Esophagus (tissue), 2 donors: ENCODE data around the gene FHIT. TPM values are rescaled to one million over a fixed set of nuclear protein-coding genes. Genes with fewer than 3 reads are reported as not detected.

Source experiments
- H3K27ac ChIP-seq, 2 donors: one replicate each; pipeline ENCODE4 v1.5.1; 2013; ENCODE audit warnings: low read depth in 2 of 2, mild to moderate bottlenecking in 2 of 2, inconsistent platforms in 1 of 2, low read length in 1 of 2, moderate library complexity in 1 of 2
- H3K27me3 ChIP-seq, 2 donors: one replicate each; pipeline ENCODE4 v1.6.1; 2013; ENCODE audit warnings: low read length in 2 of 2, control low read depth in 1 of 2, mild to moderate bottlenecking in 1 of 2; ENCODE audit not compliant: insufficient read depth in 2 of 2, control insufficient read depth in 1 of 2
- H3K36me3 ChIP-seq, 2 donors: one replicate each; pipeline ENCODE4 v1.6.1; 2013; ENCODE audit warnings: low read length in 1 of 2; ENCODE audit not compliant: control insufficient read depth in 2 of 2, insufficient read depth in 2 of 2
- H3K4me1 ChIP-seq, 2 donors: one replicate each; pipeline ENCODE4 v1.6.1; 2013; ENCODE audit warnings: low read length in 1 of 2; ENCODE audit not compliant: control insufficient read depth in 2 of 2, insufficient read depth in 2 of 2
- H3K4me3 ChIP-seq, 2 donors: one replicate each; pipeline ENCODE4 v1.5.1; 2013; ENCODE audit warnings: low read length in 2 of 2, mild to moderate bottlenecking in 2 of 2, low read depth in 1 of 2, moderate library complexity in 1 of 2
- H3K9me3 ChIP-seq, 2 donors: one replicate each; pipeline ENCODE4 v1.6.1; 2013; ENCODE audit warnings: mild to moderate bottlenecking in 2 of 2, low read depth in 1 of 2, low read length in 1 of 2, moderate library complexity in 1 of 2; ENCODE audit not compliant: control insufficient read depth in 2 of 2, insufficient read depth in 1 of 2
- WGBS, 2 donors: extraction: QIAGEN DNeasy Blood & Tissue Kit; methylation state at CpG; one replicate each; pipeline ENCODE4 v1.1.7; 2013; 5-methylcytosine and 5-hydroxymethylcytosine counted together
- polyA plus RNA-seq, 2 donors: library from polyadenylated mRNA; stranded (reverse); fragments of 200-250 nt; gene quantifications; one replicate each; pipeline ENCODE4 v1.2.3, GENCODE V29; 2013
- donor health status: healthy with polysubstance abuse.
- donor health status: Bipolar disorder and iron deficiency.

FHIT gene
- polyA plus RNA-seq, 2 donors = 3.4 to 5.0 TPM

DNA sequence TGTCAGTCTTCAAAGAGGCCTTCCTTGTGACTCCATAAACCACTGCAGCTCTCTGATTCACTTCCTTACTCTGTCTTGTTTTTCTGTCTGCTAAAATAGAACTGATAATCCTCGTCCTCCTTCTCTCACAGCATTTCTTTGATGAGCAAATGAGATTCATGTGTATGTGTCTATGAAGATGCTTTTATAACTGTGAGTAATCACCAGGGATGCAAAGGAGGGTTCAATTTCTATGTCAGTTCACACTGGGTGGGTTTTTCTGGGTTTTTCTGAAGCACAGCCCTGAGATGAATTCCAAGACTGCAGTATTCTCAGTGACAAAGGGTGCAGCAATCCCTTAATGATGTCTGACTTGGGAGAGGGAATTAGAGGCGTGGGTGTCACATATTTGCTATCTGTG lies 1454.8 kb downstream of the FHIT start:
- Histone ChIP-seq H3K4me1 (no peaks in the 10 kb centered on the region), H3K27me3 (no peaks in the 10 kb centered on the region), H3K27ac (no peak overlapping the region), H3K4me3 (no peak overlapping the region), H3K9me3 (no peaks in the 10 kb centered on the region), H3K36me3 (no peaks in the 10 kb centered on the region)
- WGBS, 2 donors = 81 to 83% methylated on average over 2 of the region's 2 CpGs

DNA sequence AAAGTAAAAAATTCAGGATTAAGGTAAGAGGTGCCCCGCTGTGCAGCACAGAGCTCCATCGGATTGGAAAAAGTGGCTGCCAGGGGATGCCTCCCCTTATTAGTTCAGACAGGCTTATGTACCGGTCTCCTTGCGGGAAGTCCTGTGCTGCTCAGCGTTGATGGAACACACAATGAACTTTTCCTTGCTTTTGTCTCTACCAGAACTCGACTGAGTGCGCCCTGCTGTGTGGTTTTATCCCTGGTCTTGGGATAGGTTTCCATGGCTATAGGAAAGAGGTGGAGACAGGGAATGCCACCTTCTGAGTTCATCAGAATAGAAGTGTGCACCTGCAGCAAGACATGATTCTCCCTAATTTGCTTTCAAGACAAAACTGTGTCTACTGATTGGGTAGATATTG lies 1455.5 kb downstream of the FHIT start:
- Histone ChIP-seq H3K36me3 (no peaks in the 10 kb centered on the region), H3K27me3 (no peaks in the 10 kb centered on the region), H3K4me1 (no peaks in the 10 kb centered on the region), H3K9me3 (no peaks in the 10 kb centered on the region), H3K4me3 (no peak overlapping the region), H3K27ac (no peak overlapping the region)
- WGBS, 2 donors = 96% methylated on average over 7 of the region's 7 CpGs

DNA sequence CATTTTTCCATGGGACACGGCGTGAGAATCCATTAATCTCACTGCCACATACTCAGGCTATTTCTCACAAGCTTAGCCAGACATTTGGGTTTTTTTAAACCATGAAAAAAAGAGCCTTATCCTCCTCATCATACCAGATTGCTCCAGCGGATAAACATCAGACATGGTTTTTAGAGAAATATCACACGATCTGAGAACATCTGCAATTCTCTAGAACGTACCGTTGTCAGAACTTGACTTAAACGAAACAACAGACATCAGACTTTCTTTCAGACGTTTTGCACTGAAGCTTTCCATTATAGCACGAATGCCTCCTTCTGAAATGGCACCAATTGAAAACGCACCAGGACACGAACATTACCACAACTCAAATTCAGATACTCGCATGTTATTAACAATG lies 1457.3 kb downstream of the FHIT start:
- H3K27ac ChIP-seq = no peak overlapping the region
- H3K9me3 ChIP-seq = no peaks in the 10 kb centered on the region
- H3K4me1 ChIP-seq = no peaks in the 10 kb centered on the region
- no peak overlapping the region for H3K4me3 ChIP-seq
- H3K27me3 ChIP-seq = no peaks in the 10 kb centered on the region
- no peaks in the 10 kb centered on the region for H3K36me3 ChIP-seq
- 87 to 90% methylated on average over 12 of the region's 12 CpGs for WGBS, 2 donors

DNA sequence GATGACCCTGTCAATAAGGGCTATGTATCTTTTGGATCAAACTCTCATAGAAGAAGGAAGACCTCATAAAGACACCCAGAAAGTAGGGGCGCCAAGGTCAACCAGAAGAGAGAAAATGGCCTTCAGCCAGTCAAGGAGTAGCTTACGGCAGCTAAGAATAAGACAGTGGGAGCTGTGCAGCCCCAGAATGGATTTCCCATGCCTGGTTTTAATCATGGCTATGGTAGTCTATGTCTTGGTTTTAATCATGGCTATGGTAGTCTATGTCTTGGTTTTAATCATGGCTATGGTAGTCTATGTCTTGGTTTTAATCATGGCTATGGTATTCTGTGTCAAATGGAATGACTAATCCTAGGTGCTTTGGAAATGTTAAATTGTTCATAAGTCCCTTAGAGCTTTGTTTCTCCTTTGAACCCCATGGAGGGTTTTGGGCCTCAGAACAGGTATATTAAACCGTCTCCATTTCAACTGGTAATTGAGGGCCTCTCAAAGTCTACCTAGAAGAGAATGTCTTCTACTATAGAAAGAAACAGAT lies 1459.4 kb downstream of the FHIT start:
- Histone ChIP-seq H3K27me3 (no peaks in the 10 kb centered on the region), H3K9me3 (no peaks in the 10 kb centered on the region), H3K4me1 (no peaks in the 10 kb centered on the region), H3K27ac (no peak overlapping the region), H3K4me3 (no peak overlapping the region), H3K36me3 (no peaks in the 10 kb centered on the region)
- 81 to 92% methylated on average over 3 of the region's 3 CpGs for WGBS, 2 donors

DNA sequence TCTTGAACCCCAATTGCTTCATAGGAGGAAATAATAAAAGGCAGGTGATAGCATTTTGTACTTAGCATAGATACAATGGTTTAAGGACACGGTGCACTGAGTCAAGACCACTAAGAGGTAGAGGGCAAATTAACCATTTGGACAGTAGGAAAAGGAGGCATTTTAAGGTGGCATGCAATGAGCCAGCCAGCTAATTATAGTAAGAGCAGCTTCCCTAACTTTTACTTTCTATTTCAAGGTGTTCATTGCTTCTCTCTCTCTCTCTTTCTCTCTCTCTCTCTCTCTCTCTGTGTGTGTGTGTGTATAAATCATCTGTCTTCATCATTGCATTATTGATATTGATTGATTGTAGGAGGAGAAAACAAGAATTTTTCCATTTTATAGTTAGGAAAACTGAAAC lies 1461.0 kb downstream of the FHIT start:
- Histone ChIP-seq H3K36me3 (no peaks in the 10 kb centered on the region), H3K27ac (no peak overlapping the region)

DNA sequence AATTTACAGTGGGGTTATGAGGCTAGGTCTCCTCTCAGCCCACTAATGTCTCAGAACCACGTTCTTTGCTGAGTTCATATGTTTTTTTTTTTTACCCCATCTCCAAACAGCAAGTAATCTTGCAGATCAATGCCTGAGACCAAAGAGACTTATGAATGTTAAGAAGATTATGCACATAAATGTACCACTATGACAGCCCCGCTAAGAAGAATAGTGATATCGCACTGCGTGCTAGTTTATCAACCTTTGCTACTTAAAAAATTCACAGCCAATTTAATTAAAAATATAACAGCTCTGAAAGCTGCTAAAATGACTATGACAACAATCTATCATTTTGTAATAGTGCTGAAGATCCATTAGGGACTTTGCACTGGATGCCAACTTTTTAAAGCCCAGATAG lies 1462.5 kb downstream of the FHIT start:
- H3K36me3 ChIP-seq = no peaks in the 10 kb centered on the region
- H3K27me3 ChIP-seq = no peaks in the 10 kb centered on the region
- no peaks in the 10 kb centered on the region for H3K4me1 ChIP-seq
- H3K4me3 ChIP-seq = no peak overlapping the region
- 92 to 95% methylated on average over 4 of the region's 4 CpGs for WGBS, 2 donors
- H3K9me3 ChIP-seq = no peaks in the 10 kb centered on the region
- H3K27ac ChIP-seq = no peak overlapping the region

More for the DNA sequence above, 1461.0 kb downstream of the FHIT start:
- H3K27me3 ChIP-seq = no peaks in the 10 kb centered on the region
- no peak overlapping the region for H3K4me3 ChIP-seq
- H3K4me1 ChIP-seq = no peaks in the 10 kb centered on the region
- WGBS, 2 donors = 62 to 84% methylated on average over 1 of the region's 1 CpG
- no peaks in the 10 kb centered on the region for H3K9me3 ChIP-seq

DNA sequence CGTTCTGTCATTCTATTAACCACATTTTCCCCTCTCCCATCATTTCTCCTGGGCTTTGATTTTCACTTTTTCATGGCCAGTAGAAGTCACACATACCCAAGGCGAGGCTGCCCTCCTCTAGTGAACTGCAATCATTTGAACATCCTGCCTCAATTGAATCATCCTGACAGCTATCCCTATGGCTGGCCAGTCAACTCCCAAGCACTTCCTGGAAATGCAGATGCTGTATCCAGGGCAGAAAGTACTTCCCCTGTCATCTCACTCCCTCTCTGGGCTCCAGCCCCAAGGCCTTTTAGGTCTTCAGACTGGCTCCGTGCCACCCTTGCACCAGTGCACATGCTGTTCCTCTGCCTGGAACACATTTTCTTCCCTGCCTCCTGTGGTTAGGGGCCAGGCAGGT lies 1463.1 kb downstream of the FHIT start:
- no peak overlapping the region for H3K4me3 ChIP-seq
- no peaks in the 10 kb centered on the region for H3K36me3 ChIP-seq

DNA sequence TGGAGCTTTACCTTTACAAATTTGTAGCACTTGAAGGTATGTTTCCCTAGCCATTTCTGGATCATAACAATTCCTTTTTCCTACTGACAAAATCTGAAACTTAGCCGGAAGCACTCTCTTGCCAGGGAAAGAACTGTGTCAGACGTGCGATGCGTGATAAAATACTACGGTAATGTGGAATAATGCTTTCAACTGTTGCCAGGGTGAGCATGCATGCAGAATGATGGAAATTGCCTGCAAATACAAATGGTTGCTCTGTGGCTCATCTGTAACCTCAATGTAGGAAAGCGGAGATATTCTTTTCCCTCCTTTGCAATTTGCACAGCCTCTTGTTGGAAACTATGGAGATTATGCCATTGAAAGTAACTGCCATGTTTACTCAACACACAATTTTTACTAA lies 1464.9 kb downstream of the FHIT start:
- H3K27me3 ChIP-seq = no peaks in the 10 kb centered on the region
- H3K27ac ChIP-seq = no peak overlapping the region
- WGBS, 2 donors = 93 to 94% methylated on average over 6 of the region's 6 CpGs
- no peaks in the 10 kb centered on the region for H3K4me1 ChIP-seq
- no peaks in the 10 kb centered on the region for H3K9me3 ChIP-seq
- H3K4me3 ChIP-seq = no peak overlapping the region
- H3K36me3 ChIP-seq = no peaks in the 10 kb centered on the region

More for the DNA sequence above, 1463.1 kb downstream of the FHIT start:
- H3K27ac ChIP-seq = no peak overlapping the region
- WGBS, 2 donors = 89 to 94% methylated on average over 3 of the region's 3 CpGs
- H3K4me1 ChIP-seq = no peaks in the 10 kb centered on the region
- H3K27me3 ChIP-seq = no peaks in the 10 kb centered on the region
- no peaks in the 10 kb centered on the region for H3K9me3 ChIP-seq

DNA sequence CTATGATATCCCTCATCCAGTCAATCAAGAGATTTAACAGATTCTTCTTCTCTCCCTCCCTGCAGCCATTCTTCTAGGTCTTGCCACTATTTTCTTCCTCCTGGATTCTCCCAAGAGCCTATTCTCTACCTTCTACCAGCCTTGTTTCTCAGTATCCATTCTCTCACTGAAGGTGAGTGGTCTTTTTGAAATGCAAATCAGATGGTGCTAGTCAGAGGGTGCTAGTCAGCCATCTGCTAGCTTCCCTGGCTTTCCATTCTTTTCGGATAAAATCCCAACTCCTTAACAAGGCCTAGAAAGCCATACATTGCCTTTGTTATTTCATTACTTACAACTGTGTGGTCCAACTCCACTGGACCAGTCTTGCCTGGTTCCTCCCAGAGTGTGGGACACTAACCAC lies 1467.1 kb downstream of the FHIT start:
- Histone ChIP-seq H3K27me3 (no peaks in the 10 kb centered on the region), H3K27ac (no peak overlapping the region), H3K36me3 (no peaks in the 10 kb centered on the region), H3K4me1 (no peaks in the 10 kb centered on the region), H3K9me3 (no peaks in the 10 kb centered on the region), H3K4me3 (no peak overlapping the region)
- 97 to 98% methylated on average over 1 of the region's 1 CpG for WGBS, 2 donors

DNA sequence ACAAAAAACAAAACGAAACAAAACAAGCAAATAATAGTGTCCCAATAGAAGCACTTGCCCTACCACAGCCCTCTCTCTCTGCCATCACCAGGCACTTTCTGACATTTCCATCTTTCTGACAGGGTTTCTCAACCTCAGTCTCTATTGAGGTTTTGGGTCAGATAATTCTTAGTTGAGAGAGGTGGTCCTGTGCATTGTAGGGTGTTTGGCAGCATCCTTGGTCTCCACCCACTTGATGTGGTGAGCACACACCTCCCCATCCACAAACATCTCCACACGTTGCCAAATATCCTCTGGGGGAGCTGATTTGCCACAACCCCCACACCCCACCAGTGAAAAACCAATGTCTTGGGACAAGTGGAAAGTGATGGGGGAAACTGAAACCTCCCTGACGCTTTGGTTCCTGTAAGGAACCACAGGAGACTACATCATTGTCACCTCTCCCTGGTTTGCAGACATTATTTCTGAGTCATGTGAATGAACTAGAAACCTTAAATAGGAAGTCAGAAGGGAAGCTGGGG lies 1467.7 kb downstream of the FHIT start:
- Histone ChIP-seq H3K4me1 (no peaks in the 10 kb centered on the region), H3K27ac (no peak overlapping the region), H3K9me3 (no peaks in the 10 kb centered on the region), H3K27me3 (no peaks in the 10 kb centered on the region), H3K4me3 (no peak overlapping the region), H3K36me3 (no peaks in the 10 kb centered on the region)
- 74 to 76% methylated on average over 3 of the region's 3 CpGs for WGBS, 2 donors
